HepG2 (cell line): ENCODE data around the gene DOCK3. TPM values are rescaled to one million over a fixed set of nuclear protein-coding genes. Genes with fewer than 3 reads are reported as not detected.

Experiments used
- ATAC-seq: fragments of 200-7000 bp; cut with Tn5 transposase; 3 replicates; pipeline ENCODE4 v1.9.1; 2020; ENCODE audit warnings: mild to moderate bottlenecking, moderate library complexity
- BruUV-seq: library from RNA; stranded (reverse); fragments of 400-500 nt; replicated peaks from 2 replicates; lab custom pipeline; 2021; lab: Mats Ljungman, UMichigan
- CTCF ChIA-PET: fragments of 300-600 bp; formaldehyde crosslinking; extraction: SDS; loops from one replicate; lab custom pipeline; 2021; ENCODE audit warnings: low total read pairs, inconsistent platforms, low intra/inter-chr PET ratio; lab: Yijun Ruan, JAX
- POLR2A ChIA-PET: fragments of 350-600 bp; sonication (Branson Sonifier 250); formaldehyde crosslinking; loops from one replicate; lab custom pipeline; 2020; ENCODE audit warnings: antibody characterized with exemption, inconsistent platforms; lab: Yijun Ruan, JAX
- DNase-seq: peaks from one replicate; pipeline ENCODE4 v3.0.0-alpha.2; 2015; ENCODE audit warnings: low spot score
- FAIRE-seq: peaks from 3 replicates; lab custom pipeline; 2011; peaks lifted over from hg19 to GRCh38; lab: Jason Lieb, UNC
- H2AFZ ChIP-seq: one replicate; pipeline ENCODE4 v1.6.1; 2011; ENCODE audit warnings: low read length, inconsistent platforms
- H3K27ac ChIP-seq: fragments of 300-600 bp; 3 replicates; pipeline ENCODE4 v1.8.0; 2011; ENCODE audit warnings: mixed run types, mild to moderate bottlenecking, mixed read lengths, low read length, inconsistent platforms; ENCODE audit not compliant: insufficient read depth; ENCODE audit errors: extremely low read length
- H3K27me3 ChIP-seq, 2 experiments: fragments of 200-600 bp in 1 of 2; 2 replicates in 1 of 2; 3 replicates in 1 of 2; pipeline versions ENCODE4 v1.6.0 to v1.8.0; 2011; ENCODE audit warnings: low read length in 2 of 2, mild to moderate bottlenecking in 2 of 2, moderate library complexity in 2 of 2, inconsistent platforms in 1 of 2; ENCODE audit not compliant: insufficient read depth in 2 of 2, control insufficient read depth in 1 of 2
- H3K36me3 ChIP-seq, 2 experiments: fragments of 200-600 bp in 1 of 2; replicated peaks in 1 of 2; 2 replicates in 1 of 2; 3 replicates in 1 of 2; pipeline versions ENCODE4 v1.5.1 to v1.8.0; 2011; ENCODE audit warnings: low read length in 2 of 2, inconsistent platforms in 1 of 2; ENCODE audit not compliant: insufficient read depth in 2 of 2, control insufficient read depth in 1 of 2
- H3K4me1 ChIP-seq: 2 replicates; pipeline ENCODE4 v1.5.1; 2012; ENCODE audit warnings: low read length, inconsistent platforms; ENCODE audit not compliant: insufficient read depth
- H3K4me2 ChIP-seq: 2 replicates; pipeline ENCODE4 v1.6.0; 2011; ENCODE audit warnings: low read depth, low read length, inconsistent platforms
- H3K4me3 ChIP-seq, 3 experiments: fragments of 200-600 bp in 1 of 3; sonication (generic), shearing (Covaris generic) in 1 of 3; replicated peaks in 1 of 3; 2 replicates each; pipeline ENCODE4 v1.5.1; 2011 to 2016; ENCODE audit warnings: low read length in 3 of 3, inconsistent platforms in 2 of 3, low read depth in 2 of 3, mild to moderate bottlenecking in 2 of 3, control low read depth in 1 of 3, mixed read lengths in 1 of 3; ENCODE audit not compliant: insufficient read depth in 1 of 3
- H3K79me2 ChIP-seq: one replicate; pipeline ENCODE4 v1.6.1; 2011; ENCODE audit warnings: low read length, inconsistent platforms; ENCODE audit not compliant: insufficient read depth
- H3K9ac ChIP-seq: 2 replicates; pipeline ENCODE4 v1.6.0; 2011; ENCODE audit warnings: mild to moderate bottlenecking, low read depth, low read length, inconsistent platforms; ENCODE audit not compliant: insufficient read depth
- H3K9me3 ChIP-seq: 2 replicates; pipeline ENCODE4 v1.5.1; 2012; ENCODE audit warnings: mild to moderate bottlenecking, low read length
- H4K20me1 ChIP-seq: 2 replicates; pipeline ENCODE4 v1.6.0; 2011; ENCODE audit warnings: inconsistent platforms, mild to moderate bottlenecking, low read length, moderate library complexity; ENCODE audit not compliant: insufficient read depth
- CHCHD3 ChIP-seq: sonication (generic); formaldehyde crosslinking; IDR thresholded peaks from 2 replicates; pipeline ENCODE4 v1.8.0; 2022; ENCODE audit warnings: mild to moderate bottlenecking, missing genetic modification reagents, moderate library complexity
- SCMH1 ChIP-seq: sonication (generic); formaldehyde crosslinking; IDR thresholded peaks from 2 replicates; pipeline ENCODE4 v1.9.0; 2021; ENCODE audit warnings: missing genetic modification reagents, mild to moderate bottlenecking, borderline replicate concordance
- U2AF1 ChIP-seq: fragments of 200-400 bp; formaldehyde crosslinking; optimal IDR thresholded peaks from 2 replicates; pipeline ENCODE3; 2017; ENCODE audit warnings: mild to moderate bottlenecking, low read depth, low read length
- ZNF335 ChIP-seq: sonication (generic); formaldehyde crosslinking; IDR thresholded peaks from 2 replicates; pipeline ENCODE4 v1.4.0; 2020; ENCODE audit warnings: missing genetic modification reagents
- ZNF350 ChIP-seq: sonication (generic); formaldehyde crosslinking; IDR thresholded peaks from 2 replicates; pipeline ENCODE4 v1.4.0; 2020; ENCODE audit warnings: mild to moderate bottlenecking, low read depth, missing genetic modification reagents, borderline replicate concordance
- ZNF501 ChIP-seq: sonication (generic); formaldehyde crosslinking; IDR thresholded peaks from 2 replicates; pipeline ENCODE4 v1.5.1; 2020; ENCODE audit warnings: mild to moderate bottlenecking, moderate library complexity, missing genetic modification reagents
- ZNF746 ChIP-seq: sonication (generic); formaldehyde crosslinking; IDR thresholded peaks from 2 replicates; pipeline ENCODE4 v1.8.0; 2022; ENCODE audit warnings: mild to moderate bottlenecking, missing genetic modification reagents
- ZNF83 ChIP-seq: sonication (generic); formaldehyde crosslinking; IDR thresholded peaks from 2 replicates; pipeline ENCODE4 v1.4.0; 2020; ENCODE audit warnings: missing genetic modification reagents, mild to moderate bottlenecking, borderline replicate concordance
- WGBS: methylation state at CpG from one replicate; pipeline ENCODE4 v1.1.6; 2017; ENCODE audit warnings: low lambda C conversion rate; 5-methylcytosine and 5-hydroxymethylcytosine counted together
- in situ Hi-C: cut with HindIII; loops from 2 replicates; pipeline ENCODE4 v1.10.0; 2017; ENCODE audit warnings: low pct_unique_long_range_greater_than_20kb; ENCODE audit not compliant: extremely low pct_ligation_motif_present
- intact Hi-C: fragments of 100-400 bp; cut with micrococcal nuclease; formaldehyde crosslinking; loops from one replicate; pipeline ENCODE4 v1.10.0; 2022; ENCODE audit not compliant: unreplicated experiment
- polyA plus RNA-seq, 8 experiments: library from polyadenylated mRNA; depleted of rRNA in 3 of 8; stranded (reverse) in 7 of 8; unstranded in 1 of 8; fragments of >200 nt; fragmentation: Illumina TruSeq in 4 of 8; extraction: Trizol in 4 of 8; gene quantifications; 2 replicates each; pipeline versions ENCODE4 v1.2.1 to v1.2.3, GENCODE V29; 2011 to 2016; ENCODE audit warnings: low read depth in 4 of 8, missing spikeins in 1 of 8, mixed read lengths in 1 of 8; ENCODE audit not compliant: insufficient read depth in 1 of 8
- total RNA-seq, 5 experiments: library from RNA; depleted of rRNA; stranded (reverse); fragments of >200 nt; fragmentation: Illumina TruSeq; extraction: Trizol; gene quantifications; 2 replicates each; pipeline ENCODE4 v1.2.3, GENCODE V29; 2016; ENCODE audit warnings: low read depth in 1 of 5
- TF ChIP-seq, protein P1 (sequence below): sonication (generic); formaldehyde crosslinking; IDR thresholded peaks from 2 replicates; pipeline ENCODE4 v1.9.0; 2022; ENCODE audit warnings: low read depth, missing genetic modification reagents
- TF ChIP-seq, protein P2 (sequence below): IDR thresholded peaks from 2 replicates; pipeline ENCODE4 v1.6.1; 2016; ENCODE audit warnings: missing biosample characterization, missing genetic modification reagents, low read depth
- TF ChIP-seq, protein P3 (sequence below): sonication (generic); formaldehyde crosslinking; IDR thresholded peaks from 2 replicates; pipeline ENCODE4 v1.5.1; 2020; ENCODE audit warnings: missing genetic modification reagents, mild to moderate bottlenecking, borderline replicate concordance
- TF ChIP-seq, protein P4 (sequence below): sonication (generic); formaldehyde crosslinking; IDR thresholded peaks from 2 replicates; pipeline ENCODE4 v1.8.0; 2022; ENCODE audit warnings: mild to moderate bottlenecking, missing genetic modification reagents, borderline replicate concordance

DOCK3 gene
- total and polyA plus RNA-seq, 2 of the 13 experiments (the other 11 are each of a cell fraction or from before 2014, with no cell fraction given), result not detected

DNA sequence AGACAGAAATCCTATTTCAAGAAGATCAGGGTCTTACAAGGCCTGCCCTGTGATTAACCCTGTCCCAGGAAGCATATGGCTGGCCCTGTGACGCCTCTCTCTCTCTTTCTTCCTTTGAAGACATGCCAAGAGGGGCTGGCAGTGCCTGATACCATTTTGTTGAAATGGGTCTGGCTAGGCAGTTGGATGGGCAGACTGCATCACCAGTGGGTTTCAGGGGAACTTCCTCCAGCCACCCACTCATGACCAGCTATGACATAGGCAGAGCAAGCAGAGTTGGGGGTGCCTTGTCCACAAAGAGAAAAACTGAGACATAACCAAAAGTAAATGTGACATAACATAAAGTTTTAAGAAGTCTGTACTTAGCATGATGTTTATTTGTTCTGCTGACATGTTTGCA, 679.0 kb downstream of the DOCK3 start:
- Histone ChIP-seq H3K4me1 (no peaks in the 10 kb centered on the region), H3K27ac (no peak overlapping the region), H3K9ac (no peak overlapping the region), H3K9me3 (no peaks in the 10 kb centered on the region), H2AFZ (no peak overlapping the region), H4K20me1 (no peaks in the 10 kb centered on the region), H3K4me2 (no peak overlapping the region), H3K4me3 (no peak overlapping the region), H3K79me2 (no peaks in the 10 kb centered on the region), H3K27me3 (peaks cover 0 to 4% of the 10 kb centered on the region in 2 experiments; a peak in 1 of 5 replicates), H3K36me3 (no peaks in the 10 kb centered on the region)
- TF ChIP-seq U2AF1, result no peak
- no peak for TF ChIP-seq SCMH1
- TF ChIP-seq ZNF335 (CRISPR knock-in tag), result no peak
- TF ChIP-seq, protein P1, sequence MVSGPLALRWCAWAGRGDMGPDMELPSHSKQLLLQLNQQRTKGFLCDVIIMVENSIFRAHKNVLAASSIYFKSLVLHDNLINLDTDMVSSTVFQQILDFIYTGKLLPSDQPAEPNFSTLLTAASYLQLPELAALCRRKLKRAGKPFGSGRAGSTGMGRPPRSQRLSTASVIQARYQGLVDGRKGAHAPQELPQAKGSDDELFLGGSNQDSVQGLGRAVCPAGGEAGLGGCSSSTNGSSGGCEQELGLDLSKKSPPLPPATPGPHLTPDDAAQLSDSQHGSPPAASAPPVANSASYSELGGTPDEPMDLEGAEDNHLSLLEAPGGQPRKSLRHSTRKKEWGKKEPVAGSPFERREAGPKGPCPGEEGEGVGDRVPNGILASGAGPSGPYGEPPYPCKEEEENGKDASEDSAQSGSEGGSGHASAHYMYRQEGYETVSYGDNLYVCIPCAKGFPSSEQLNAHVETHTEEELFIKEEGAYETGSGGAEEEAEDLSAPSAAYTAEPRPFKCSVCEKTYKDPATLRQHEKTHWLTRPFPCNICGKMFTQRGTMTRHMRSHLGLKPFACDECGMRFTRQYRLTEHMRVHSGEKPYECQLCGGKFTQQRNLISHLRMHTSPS, result no peak
- no peak for TF ChIP-seq CHCHD3
- TF ChIP-seq ZNF501 (CRISPR knock-in tag), result no peak
- no peak for TF ChIP-seq ZNF350 (CRISPR knock-in tag)
- TF ChIP-seq ZNF83 (CRISPR knock-in tag), result no peak
- TF ChIP-seq, protein P2, sequence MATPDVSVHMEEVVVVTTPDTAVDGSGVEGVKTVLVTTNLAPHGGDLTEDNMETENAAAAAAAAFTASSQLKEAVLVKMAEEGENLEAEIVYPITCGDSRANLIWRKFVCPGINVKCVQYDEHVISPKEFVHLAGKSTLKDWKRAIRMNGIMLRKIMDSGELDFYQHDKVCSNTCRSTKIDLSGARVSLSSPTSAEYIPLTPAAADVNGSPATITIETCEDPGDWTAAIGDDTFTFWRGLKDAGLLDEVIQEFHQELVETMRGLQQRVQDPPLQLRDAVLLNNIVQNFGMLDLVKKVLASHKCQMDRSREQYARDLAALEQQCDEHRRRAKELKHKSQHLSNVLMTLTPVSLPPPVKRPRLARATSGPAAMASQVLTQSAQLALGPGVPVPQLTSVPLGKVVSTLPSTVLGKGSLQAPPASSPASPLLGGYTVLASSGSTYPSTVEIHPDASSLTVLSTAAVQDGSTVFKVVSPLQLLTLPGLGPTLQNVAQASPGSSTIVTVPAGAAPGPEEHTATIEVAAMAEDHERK, result no peak
- TF ChIP-seq, protein P3, sequence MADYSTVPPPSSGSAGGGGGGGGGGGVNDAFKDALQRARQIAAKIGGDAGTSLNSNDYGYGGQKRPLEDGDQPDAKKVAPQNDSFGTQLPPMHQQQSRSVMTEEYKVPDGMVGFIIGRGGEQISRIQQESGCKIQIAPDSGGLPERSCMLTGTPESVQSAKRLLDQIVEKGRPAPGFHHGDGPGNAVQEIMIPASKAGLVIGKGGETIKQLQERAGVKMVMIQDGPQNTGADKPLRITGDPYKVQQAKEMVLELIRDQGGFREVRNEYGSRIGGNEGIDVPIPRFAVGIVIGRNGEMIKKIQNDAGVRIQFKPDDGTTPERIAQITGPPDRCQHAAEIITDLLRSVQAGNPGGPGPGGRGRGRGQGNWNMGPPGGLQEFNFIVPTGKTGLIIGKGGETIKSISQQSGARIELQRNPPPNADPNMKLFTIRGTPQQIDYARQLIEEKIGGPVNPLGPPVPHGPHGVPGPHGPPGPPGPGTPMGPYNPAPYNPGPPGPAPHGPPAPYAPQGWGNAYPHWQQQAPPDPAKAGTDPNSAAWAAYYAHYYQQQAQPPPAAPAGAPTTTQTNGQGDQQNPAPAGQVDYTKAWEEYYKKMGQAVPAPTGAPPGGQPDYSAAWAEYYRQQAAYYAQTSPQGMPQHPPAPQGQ (CRISPR knock-in tag), result no peak
- TF ChIP-seq, protein P4, sequence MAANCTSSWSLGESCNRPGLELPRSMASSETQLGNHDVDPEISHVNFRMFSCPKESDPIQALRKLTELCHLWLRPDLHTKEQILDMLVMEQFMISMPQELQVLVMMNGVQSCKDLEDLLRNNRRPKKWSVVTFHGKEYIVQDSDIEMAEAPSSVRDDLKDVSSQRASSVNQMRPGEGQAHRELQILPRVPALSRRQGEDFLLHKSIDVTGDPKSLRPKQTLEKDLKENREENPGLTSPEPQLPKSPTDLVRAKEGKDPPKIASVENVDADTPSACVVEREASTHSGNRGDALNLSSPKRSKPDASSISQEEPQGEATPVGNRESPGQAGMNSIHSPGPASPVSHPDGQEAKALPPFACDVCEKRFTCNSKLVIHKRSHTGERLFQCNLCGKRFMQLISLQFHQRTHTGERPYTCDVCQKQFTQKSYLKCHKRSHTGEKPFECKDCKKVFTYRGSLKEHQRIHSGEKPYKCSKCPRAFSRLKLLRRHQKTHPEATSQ (CRISPR knock-in tag), result no peak
- no peak for TF ChIP-seq ZNF746 (CRISPR knock-in tag)
- intact Hi-C loops, result no loop called here
- DNase-seq, result no peak
- no TSS peak for BruUV-seq
- 11% methylated on average over 1 of the region's 1 CpG for WGBS
- no peak for FAIRE-seq
- in situ Hi-C loops, result no loop called here
- ChIA-PET CTCF (no interaction called here), POLR2A (no interaction called here)
- no peak for ATAC-seq
